ENCODE data around the gene TSPAN9. TPM values are rescaled to one million over a fixed set of nuclear protein-coding genes. Genes with fewer than 3 reads are reported as not detected.

TSPAN9 gene
- total and polyA plus RNA-seq, 2 experiments from 2014 or later, result 6.0 to 31.5 TPM

DNA sequence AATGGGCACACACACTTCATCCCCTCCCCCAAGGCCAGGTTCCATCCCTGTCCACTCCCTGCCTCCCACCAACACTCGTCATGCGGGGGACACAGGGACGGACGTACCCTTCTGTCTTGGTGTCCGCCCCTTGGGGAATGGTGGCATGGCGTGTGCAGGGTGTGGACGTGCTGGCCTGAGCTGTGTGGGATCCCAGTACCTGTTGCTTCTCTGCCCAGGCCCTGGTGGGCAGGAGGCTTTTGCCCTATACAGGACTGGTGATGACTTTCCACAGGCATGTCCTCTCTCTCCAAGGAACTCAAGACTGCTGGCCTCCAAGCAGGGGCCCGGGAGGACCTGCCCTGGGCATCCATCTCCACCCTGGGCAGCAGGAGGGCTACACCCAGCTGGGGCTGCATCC is 218.0 kb downstream of the TSPAN9 start (continued):
- TF ChIP-seq STAT1 (IDR thresholded peaks at IDR 0.05; ENCODE audit: unreplicated experiment), result no peak

DNA sequence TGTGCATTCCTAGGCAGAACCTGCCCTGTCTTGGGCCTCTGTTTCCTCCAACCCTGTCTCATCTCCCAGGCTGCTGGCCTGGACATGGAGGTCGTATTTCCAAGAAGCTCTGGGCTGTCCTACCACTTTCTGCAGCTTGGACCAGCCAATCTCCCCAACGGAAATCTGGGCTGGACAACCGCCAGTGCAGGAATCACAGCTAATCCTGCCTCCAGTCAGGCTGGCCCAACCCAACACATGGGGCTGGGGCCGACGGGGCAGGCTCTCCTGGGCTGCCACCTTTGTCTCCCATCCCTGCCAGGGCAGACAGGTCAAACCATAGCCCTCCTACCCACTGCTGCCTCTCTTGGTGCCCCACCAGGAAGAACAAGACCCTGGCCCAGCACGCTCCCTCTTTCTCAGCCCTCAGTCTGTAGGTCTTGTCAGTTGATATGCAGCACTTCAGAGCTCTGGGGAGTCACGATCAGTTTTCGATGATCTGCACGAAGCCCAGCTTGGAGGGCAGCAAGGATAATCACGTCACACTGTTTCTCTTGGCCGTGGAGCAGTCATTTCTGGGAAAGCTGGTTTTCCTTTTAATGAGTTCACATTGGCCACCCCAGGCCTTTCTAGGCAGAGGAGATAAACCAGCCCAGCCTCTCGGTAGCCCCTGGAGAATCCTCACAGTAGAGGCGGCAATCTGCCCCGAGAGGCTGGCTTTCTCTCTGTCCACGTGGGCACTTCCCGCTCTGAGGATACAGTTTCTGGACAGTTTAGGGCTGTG is 218.6 kb downstream of the TSPAN9 start:
- ATAC-seq, result no peak
- TF ChIP-seq CREB1 (CRISPR knock-in tag; IDR thresholded peaks at IDR 0.05; ENCODE audit: low read depth) (no peak), ZNF331 (CRISPR knock-in tag; IDR thresholded peaks at IDR 0.05; ENCODE audit: low read depth) (no peak), ZNF114 (CRISPR knock-in tag; IDR thresholded peaks at IDR 0.05) (no peak), JUNB (IDR thresholded peaks at IDR 0.05; ENCODE audit: unreplicated experiment) (no peak), EZH2 (IDR thresholded peaks at IDR 0.05; ENCODE audit: low read depth, unreplicated experiment) (no peak), POLR2AphosphoS5 (IDR thresholded peaks at IDR 0.05; ENCODE audit: low read depth) (no peak)
- TF ChIP-seq, protein P1, sequence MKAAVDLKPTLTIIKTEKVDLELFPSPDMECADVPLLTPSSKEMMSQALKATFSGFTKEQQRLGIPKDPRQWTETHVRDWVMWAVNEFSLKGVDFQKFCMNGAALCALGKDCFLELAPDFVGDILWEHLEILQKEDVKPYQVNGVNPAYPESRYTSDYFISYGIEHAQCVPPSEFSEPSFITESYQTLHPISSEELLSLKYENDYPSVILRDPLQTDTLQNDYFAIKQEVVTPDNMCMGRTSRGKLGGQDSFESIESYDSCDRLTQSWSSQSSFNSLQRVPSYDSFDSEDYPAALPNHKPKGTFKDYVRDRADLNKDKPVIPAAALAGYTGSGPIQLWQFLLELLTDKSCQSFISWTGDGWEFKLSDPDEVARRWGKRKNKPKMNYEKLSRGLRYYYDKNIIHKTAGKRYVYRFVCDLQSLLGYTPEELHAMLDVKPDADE (IDR thresholded peaks at IDR 0.05), result no peak
- TF ChIP-seq, protein P2, sequence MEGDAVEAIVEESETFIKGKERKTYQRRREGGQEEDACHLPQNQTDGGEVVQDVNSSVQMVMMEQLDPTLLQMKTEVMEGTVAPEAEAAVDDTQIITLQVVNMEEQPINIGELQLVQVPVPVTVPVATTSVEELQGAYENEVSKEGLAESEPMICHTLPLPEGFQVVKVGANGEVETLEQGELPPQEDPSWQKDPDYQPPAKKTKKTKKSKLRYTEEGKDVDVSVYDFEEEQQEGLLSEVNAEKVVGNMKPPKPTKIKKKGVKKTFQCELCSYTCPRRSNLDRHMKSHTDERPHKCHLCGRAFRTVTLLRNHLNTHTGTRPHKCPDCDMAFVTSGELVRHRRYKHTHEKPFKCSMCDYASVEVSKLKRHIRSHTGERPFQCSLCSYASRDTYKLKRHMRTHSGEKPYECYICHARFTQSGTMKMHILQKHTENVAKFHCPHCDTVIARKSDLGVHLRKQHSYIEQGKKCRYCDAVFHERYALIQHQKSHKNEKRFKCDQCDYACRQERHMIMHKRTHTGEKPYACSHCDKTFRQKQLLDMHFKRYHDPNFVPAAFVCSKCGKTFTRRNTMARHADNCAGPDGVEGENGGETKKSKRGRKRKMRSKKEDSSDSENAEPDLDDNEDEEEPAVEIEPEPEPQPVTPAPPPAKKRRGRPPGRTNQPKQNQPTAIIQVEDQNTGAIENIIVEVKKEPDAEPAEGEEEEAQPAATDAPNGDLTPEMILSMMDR (conservative IDR thresholded peaks at IDR 0.05; ENCODE audit: low read depth in 2 of 2), result no peak
- peaks cover 19% of the 10 kb centered on the region for H3K27me3 Mint-ChIP-seq (ENCODE audit: insufficient read depth, low read depth, poor library complexity)

DNA sequence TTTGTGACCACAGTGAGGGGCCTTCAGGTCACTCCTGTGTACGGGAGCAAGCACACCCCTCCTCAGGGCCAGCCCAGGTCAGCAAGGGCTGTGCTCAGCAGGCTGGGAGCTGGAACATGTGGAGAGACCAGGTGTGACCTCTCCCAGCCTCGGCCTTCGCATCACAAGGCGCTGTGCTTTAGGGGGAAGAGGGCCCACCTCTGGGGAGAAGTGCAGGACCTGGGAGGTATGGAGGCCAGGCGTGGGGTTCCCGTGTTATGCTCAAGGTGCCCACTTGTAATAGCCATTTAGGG is 219.2 kb downstream of the TSPAN9 start:
- Histone ChIP-seq H3K4me2 (no peak overlapping the region), H3K4me1 (ENCODE audit: insufficient read depth) (peaks cover 4% of the 10 kb centered on the region; the same call in 1 of the 2 replicates), H2AFZ (no peak overlapping the region), H3K36me3 (ENCODE audit: insufficient read depth) (no peaks in the 10 kb centered on the region), H3K4me3 (no peak overlapping the region), H3K27me3 (ENCODE audit: insufficient read depth) (no peaks in the 10 kb centered on the region), H3F3A (replicated peaks; ENCODE audit: low read depth) (no peaks in the 10 kb centered on the region), H4K20me1 (replicated peaks; ENCODE audit: insufficient read depth) (no peaks in the 10 kb centered on the region), H3K27ac (ENCODE audit: low read depth) (no peak overlapping the region), H3K79me2 (replicated peaks; ENCODE audit: insufficient read depth) (no peaks in the 10 kb centered on the region), H3K9me2 (ENCODE audit: insufficient read depth) (no peaks in the 10 kb centered on the region)
- H3K27me3 Mint-ChIP-seq (ENCODE audit: insufficient read depth, low read depth, poor library complexity), result peaks cover 19% of the 10 kb centered on the region
- H3K9me3 Mint-ChIP-seq, result no peaks in the 10 kb centered on the region
- ATAC-seq (no peak), DNase-seq (ENCODE audit: low spot score) (no peak)
- peaks cover 14% of the 10 kb centered on the region; the same call in 2 of the 3 replicates for H3K4me1 Mint-ChIP-seq
- H3K36me3 Mint-ChIP-seq (ENCODE audit: low read depth), result no peaks in the 10 kb centered on the region
- H3K4me3 Mint-ChIP-seq, result no peak overlapping the region
- H3K27ac Mint-ChIP-seq, result no peak overlapping the region
- TF ChIP-seq, protein P3, sequence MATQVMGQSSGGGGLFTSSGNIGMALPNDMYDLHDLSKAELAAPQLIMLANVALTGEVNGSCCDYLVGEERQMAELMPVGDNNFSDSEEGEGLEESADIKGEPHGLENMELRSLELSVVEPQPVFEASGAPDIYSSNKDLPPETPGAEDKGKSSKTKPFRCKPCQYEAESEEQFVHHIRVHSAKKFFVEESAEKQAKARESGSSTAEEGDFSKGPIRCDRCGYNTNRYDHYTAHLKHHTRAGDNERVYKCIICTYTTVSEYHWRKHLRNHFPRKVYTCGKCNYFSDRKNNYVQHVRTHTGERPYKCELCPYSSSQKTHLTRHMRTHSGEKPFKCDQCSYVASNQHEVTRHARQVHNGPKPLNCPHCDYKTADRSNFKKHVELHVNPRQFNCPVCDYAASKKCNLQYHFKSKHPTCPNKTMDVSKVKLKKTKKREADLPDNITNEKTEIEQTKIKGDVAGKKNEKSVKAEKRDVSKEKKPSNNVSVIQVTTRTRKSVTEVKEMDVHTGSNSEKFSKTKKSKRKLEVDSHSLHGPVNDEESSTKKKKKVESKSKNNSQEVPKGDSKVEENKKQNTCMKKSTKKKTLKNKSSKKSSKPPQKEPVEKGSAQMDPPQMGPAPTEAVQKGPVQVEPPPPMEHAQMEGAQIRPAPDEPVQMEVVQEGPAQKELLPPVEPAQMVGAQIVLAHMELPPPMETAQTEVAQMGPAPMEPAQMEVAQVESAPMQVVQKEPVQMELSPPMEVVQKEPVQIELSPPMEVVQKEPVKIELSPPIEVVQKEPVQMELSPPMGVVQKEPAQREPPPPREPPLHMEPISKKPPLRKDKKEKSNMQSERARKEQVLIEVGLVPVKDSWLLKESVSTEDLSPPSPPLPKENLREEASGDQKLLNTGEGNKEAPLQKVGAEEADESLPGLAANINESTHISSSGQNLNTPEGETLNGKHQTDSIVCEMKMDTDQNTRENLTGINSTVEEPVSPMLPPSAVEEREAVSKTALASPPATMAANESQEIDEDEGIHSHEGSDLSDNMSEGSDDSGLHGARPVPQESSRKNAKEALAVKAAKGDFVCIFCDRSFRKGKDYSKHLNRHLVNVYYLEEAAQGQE (IDR thresholded peaks at IDR 0.05; ENCODE audit: unreplicated experiment), result no peak
- no peak for TF ChIP-seq POLR2AphosphoS5 (IDR thresholded peaks at IDR 0.05; ENCODE audit: low read depth)
- TF ChIP-seq CREB1 (CRISPR knock-in tag; IDR thresholded peaks at IDR 0.05; ENCODE audit: low read depth), result no peak
- TF ChIP-seq EZH2 (IDR thresholded peaks at IDR 0.05; ENCODE audit: low read depth, unreplicated experiment), result no peak
- no peak for TF ChIP-seq NANOG (IDR thresholded peaks at IDR 0.05; ENCODE audit: borderline replicate concordance)

More for the DNA sequence above, 218.6 kb downstream of the TSPAN9 start:
- no peaks in the 10 kb centered on the region for H3K27me3 ChIP-seq (ENCODE audit: insufficient read depth)
- H4K20me1 ChIP-seq (replicated peaks; ENCODE audit: insufficient read depth), result no peaks in the 10 kb centered on the region
- H3K79me2 ChIP-seq (replicated peaks; ENCODE audit: insufficient read depth), result no peaks in the 10 kb centered on the region
- H3K27ac ChIP-seq (ENCODE audit: low read depth), result no peak overlapping the region
- Mint-ChIP-seq H3K4me1 (peaks cover 12% of the 10 kb centered on the region; the same call in 2 of the 3 replicates), H3K9me3 (no peaks in the 10 kb centered on the region), H3K27ac (no peak overlapping the region), H3K4me3 (no peak overlapping the region), H3K36me3 (ENCODE audit: low read depth) (no peaks in the 10 kb centered on the region)
- H3K9me2 ChIP-seq (ENCODE audit: insufficient read depth), result no peaks in the 10 kb centered on the region
- no peaks in the 10 kb centered on the region for H3F3A ChIP-seq (replicated peaks; ENCODE audit: low read depth)
- no peak overlapping the region for H2AFZ ChIP-seq
- H3K4me3 ChIP-seq, result no peak overlapping the region
- no peak overlapping the region for H3K4me2 ChIP-seq
- DNase-seq (ENCODE audit: low spot score), result no peak
- H3K36me3 ChIP-seq (ENCODE audit: insufficient read depth), result no peaks in the 10 kb centered on the region
- peaks cover 4% of the 10 kb centered on the region; the same call in 1 of the 2 replicates for H3K4me1 ChIP-seq (ENCODE audit: insufficient read depth)
